Measurements from ENCODE around the gene CANT1.
A peak's percentile ranks its signal among the peaks of the same experiment; 100 is the strongest.

The CANT1 gene

DNA sequence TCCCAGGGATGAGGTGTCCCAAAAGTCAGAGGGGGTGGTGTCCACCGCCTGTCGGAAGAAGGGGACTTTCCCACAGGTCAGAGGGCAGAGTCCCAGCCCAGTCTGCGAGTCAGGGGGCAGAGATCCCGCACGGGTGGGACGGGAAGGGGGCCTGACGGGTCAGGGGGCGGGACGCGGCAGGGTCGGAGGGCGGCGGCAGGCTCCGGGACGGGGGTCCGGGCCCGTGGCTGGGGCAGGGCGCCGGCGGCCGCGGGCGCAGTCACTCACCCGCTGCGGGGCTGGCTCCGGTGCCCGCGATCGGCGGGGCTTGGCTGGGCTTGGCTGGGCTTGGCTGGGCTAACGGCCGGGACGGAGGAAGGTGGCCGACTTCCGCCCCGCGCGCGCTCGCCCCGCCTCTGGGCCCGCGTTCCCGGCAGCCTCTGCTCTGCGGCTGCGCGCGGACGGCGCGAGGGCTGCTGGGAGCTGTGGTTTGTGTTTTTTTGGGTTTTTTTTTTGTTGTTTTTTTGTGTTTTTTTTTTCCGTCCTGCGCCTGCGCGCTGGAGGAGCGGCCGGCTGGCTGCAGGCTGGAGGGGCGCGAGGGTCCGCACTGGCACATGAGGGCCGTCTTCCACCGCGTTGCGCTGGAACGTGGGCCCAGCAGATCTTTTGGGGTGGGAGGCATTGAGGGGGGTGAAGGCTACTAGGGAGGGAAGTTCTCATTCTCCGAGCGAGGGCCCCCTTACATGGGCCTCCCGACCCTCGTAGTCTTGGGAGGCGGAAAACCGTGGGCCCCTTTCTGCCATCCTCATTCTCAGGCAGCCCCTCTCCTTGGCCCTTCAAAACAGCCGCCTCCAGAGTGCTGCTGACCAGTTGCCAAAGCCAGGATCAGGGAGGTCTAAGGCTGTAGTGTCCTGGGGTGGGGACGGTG, at the start of gene CANT1:
TSS of gene CANT1 (minus strand) at position 368 of the 907 bp plus-strand sequence. CDS start 12,142 bp downstream, outside the sequence.
- DNase-seq, result peak; percentile 15

DNA sequence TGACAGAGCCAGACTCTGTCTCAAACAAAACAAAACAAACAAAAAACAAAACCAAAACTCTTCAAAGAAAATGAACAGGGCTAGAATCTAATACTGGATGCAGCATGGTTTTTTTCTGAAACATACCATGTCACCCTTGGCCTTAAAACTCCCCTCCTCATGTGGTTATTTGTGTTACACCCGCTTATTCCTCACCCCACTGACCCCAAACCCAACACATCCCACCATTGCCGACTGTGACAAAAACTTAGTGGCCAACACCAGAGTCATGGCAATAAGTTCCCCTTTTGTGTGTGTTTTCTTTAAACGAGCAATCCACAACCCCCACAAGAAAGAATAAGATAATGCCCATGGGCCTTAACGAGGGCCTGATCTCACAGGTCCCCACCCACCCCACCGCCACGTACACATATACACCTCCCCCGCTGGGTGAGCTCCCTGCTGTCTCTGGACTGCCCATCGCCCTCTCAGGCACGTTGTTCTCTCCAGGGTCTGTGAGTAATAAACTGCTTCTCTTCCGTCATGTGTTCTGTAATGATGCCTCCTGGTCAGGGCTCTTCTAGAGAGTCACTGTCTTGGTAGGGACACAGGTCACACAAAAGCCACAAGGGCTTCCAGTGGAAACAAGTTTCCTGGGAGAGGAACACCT, 48.3 kb upstream of the CANT1 start:
- no peak for DNase-seq

GRCh38 chr17:79055197-79055596, 45.6 kb upstream of the CANT1 start:
- no peak for DNase-seq

DNA sequence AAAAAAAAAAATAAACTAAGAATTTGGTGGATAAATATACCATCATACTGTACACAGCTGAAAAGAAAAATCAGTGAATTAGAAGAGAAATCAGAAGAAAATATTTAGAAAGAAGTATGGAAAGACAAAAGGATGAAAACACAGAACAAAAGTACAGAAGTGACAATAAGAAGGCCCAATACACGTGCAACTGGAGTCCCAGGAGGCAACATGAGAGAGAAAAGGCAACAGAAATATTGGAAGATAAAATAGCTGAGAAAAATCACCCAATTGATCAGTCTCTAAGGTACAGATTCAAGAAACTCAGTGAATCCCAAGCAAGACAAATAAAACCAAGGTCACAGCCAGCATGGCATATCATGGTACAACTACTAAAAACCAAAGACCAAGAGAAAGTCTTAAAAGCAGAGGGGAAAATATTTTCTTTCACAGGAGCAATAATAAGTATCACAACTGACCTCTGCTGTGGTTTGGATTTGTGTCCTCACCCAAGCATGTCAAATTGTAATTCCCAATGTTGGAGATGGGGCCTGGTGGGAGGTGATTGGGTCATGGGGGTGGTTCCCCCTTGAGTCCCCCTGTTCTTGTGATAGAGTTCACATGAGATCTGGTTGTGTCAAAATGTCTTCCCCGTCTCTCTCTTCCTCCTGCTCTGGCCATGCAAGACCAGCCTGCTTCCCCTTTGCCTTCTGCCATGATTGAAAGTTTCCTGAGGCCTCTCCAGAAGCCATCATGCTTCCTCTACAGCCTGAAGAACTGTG, 44.8 kb upstream of the CANT1 start:
- no peak for DNase-seq

- no peak for DNase-seq
Measured at GRCh38 chr17:79053251-79053925, 43.8 kb upstream of the CANT1 start.

GRCh38 chr17:79052131-79052530, 42.6 kb upstream of the CANT1 start:
- DNase-seq, result no peak

DNA sequence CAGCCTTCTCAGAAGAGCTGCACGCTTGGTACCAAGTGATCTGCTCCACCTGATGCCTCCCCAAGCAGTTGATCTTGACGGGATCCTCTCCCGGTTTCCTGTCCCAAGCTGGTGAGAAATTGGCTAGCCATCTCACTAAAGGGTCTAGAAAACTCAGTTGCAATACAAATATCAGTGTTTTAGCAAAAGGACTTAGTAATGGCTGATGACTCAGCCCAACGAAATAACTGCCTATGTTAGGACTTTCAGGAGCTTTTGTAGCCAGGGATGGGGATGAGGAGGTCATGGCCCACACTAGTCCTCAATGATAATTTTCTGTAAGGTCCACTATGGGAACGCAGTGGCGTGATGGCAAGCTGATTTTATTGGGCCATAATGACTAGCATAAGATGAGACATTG, 41.7 kb upstream of the CANT1 start:
- no peak for DNase-seq

- DNase-seq, result no peak
Measured at GRCh38 chr17:79050551-79050950, 41.0 kb upstream of the CANT1 start.

DNA sequence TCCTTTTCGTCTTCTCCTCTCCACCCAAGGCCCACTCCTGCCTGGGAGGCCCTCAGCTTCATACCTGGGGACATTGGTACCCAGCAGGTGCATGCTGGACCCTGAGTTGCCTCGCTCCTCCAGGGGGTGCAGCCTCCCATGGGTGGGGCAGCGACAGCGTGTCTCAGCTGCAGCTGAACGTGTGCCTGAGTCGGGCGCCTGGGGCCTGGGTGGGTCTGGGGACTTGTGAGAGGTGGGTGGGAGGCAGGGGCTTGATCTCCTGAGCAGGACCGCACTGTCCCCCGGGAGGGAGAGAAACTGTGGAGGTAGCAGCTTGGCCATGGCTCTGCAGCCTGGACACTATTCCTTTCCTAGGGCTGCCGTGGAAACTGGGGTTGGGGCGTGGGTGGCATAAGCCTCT, 40.3 kb upstream of the CANT1 start:
- no peak for DNase-seq

- DNase-seq, result no peak
Measured at GRCh38 chr17:79048826-79049755, 39.5 kb upstream of the CANT1 start.

GRCh38 chr17:79047923-79048825, 38.6 kb upstream of the CANT1 start:
- DNase-seq, result no peak

DNA sequence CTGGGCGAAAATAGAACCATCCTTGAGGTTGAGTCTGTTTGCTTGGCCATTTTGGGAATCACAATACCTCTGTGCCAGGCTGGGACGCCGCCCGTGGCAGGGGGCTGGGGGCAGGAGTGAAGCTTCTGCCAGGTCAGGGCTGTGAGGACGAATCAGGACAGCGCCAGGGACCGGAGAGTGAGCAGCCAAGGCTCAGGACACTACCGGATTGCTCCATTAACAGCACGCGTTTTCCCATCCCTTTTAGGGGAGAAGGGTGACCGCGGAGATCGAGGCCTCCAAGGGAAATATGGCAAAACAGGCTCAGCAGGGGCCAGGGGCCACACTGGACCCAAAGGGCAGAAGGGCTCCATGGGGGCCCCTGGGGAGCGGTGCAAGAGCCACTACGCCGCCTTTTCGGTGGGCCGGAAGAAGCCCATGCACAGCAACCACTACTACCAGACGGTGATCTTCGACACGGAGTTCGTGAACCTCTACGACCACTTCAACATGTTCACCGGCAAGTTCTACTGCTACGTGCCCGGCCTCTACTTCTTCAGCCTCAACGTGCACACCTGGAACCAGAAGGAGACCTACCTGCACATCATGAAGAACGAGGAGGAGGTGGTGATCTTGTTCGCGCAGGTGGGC, 37.8 kb upstream of the CANT1 start:
- no peak for DNase-seq

DNA sequence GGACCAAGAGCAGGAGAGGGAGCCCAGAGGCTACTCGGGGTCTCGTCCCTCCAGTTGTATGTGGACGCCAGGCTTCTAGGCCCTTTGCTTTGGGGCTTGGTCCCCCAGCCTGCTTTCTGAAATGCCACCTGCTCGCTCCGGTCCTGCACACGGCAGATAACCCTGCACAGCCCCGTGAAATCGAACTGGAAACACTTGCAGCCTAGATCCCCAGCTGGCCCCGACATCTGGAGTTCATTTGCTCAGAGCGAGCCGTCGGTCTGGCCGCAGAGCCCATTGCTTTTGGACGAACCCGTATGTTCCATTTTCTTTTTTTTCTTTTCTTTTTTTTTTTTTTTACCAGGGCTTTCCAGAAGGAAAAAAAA, 37.3 kb upstream of the CANT1 start:
- no peak for DNase-seq

GRCh38 chr17:79046197-79046915, 36.8 kb upstream of the CANT1 start:
- no peak for DNase-seq

DNA sequence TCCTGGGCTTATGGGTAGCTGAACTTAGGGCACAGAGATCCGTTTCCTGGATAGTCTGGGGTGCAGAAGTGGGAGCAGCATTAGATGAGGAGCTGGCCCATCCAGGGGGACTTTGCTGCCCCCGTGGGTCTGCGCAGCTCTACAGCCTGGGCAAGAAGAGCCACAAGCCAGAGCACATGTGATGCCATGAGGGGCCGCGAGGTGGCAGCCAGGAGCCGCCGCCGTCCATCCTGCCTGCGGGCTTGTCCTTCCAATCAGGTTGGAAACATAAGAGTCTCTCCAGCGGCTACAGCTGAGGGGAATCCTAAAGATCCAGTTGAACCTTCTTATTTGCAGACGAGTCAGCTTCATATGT, 36.3 kb upstream of the CANT1 start:
- peak; percentile 18 for DNase-seq

DNA sequence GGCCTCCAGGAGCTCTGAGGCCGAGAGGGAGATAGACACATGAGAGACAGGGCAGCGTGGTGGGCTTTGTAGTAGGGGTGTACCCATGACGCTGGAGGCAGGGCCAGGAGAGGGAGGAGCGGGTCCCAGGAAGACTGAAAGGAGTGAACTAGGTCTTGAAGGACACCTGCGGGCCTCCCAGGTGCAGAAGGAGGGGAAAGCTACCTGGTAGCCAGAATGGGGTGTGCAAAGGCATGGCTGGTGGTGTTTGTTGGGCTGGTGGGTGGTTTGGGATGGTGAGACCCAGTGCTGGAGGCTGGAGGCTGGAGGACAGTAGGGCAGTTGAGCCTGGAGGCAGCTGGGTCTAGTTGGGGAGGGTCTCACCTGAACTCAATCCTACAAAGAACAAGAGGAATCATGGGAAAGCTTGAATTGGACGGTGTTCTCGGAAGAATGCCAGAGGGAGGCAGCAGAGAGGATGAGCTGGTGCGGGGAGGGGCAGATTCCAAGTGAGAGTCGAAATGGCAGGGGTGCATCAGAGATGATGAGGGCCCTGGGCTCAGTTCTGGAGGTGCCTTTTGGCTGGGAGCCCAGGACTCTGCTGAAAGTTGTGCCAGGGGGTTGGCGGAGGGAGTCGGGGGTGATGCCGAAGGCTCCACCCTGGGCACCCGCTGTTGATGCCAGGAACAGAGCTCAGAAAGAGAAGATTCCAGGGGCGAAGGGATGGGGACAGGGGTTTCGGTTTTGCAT, 35.6 kb upstream of the CANT1 start:
- no peak for DNase-seq

- no peak for DNase-seq
Measured at GRCh38 chr17:79044462-79044861, 34.9 kb upstream of the CANT1 start.

GRCh38 chr17:79043931-79044320, 34.4 kb upstream of the CANT1 start:
- no peak for DNase-seq

Data from NCI-H1436 treated with DMSO at 0.1 percent for 48 hours (cell line).